Activated naive CD4-positive, alpha-beta T cell treated with anti-CD3 and anti-CD28 coated beads, Interleukin-2, amount 10 ng/mL, durations not matched to agents 7 days and 5 days (primary cell): ENCODE results near the gene ZNF14.
"Not testable (repeated sequence)": the region's sequence is repeated elsewhere in the genome, so short reads cannot be mapped to it uniquely, and the experiment has no call there.

Source experiments
- CTCF ChIA-PET: fragments of 350-600 bp; sonication (Branson Sonifier 250); formaldehyde crosslinking; loops from one replicate; lab custom pipeline; 2021; ENCODE audit warnings: antibody characterized with exemption; lab: Charles Lee
- DNase-seq: peaks from one replicate; pipeline ENCODE4 v3.0.0-alpha.2; 2020
- H3K27ac Mint-ChIP-seq: one replicate; pipeline ENCODE4 v1.8.0; 2021; ENCODE audit warnings: mild to moderate bottlenecking, moderate library complexity, mixed read lengths
- H3K27me3 Mint-ChIP-seq: one replicate; pipeline ENCODE4 v1.8.0; 2021; ENCODE audit warnings: mild to moderate bottlenecking, mixed read lengths
- H3K36me3 Mint-ChIP-seq: one replicate; pipeline ENCODE4 v1.8.0; 2021; ENCODE audit warnings: mixed read lengths
- H3K4me1 Mint-ChIP-seq: one replicate; pipeline ENCODE4 v1.8.0; 2021; ENCODE audit warnings: mixed read lengths
- H3K4me3 Mint-ChIP-seq: one replicate; pipeline ENCODE4 v1.8.0; 2021; ENCODE audit warnings: mild to moderate bottlenecking, moderate library complexity, mixed read lengths
- H3K9me3 Mint-ChIP-seq: one replicate; pipeline ENCODE4 v1.8.0; 2021; ENCODE audit warnings: mixed read lengths

The ZNF14 gene

DNA sequence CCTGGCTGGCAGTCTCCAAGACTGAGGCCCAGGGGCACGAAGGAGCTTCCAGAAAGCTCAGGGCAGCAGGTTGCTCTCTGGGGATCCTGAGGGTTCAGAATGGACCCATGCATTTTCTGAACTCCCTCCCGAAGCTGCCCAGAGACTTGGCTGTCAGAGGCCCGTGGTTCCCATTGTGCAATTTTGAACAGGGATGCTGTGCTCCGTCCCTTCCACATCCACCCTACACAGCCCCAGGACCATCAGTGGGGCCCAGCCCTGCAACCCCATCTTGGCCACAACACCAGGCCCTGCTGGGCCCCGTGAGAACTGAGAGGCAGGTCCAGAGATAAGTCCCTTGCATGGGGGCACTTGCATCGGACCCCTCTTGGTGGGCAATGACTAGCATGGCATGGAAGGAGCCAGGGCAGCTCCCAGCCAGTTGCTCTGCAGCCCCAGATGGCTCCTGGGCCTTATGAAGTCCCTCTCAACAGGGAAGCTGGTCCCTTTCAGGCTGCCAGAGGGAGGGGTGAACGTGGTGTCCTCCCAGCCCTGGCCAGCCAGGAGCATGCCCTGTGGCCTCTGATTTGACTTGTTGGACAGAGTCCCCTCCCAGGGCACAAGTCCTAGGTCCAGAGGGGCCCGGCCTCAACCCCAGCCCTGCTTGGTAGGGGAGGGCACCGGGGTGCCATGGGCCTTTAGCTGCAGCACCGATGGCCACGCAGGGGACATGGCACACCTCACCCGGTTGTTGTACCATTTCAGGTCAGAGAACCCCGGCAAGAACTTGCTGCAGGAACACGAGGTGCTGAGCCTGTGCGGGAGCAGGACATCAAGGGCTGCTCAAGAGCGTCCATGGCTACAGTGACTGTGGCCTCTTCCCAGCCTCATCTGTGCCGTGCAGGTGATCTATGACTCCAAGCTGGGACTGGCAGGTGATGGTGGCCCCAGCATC is 17.3 kb upstream of the ZNF14 start:
- Mint-ChIP-seq H3K27me3 (no peaks in the 10 kb centered on the region), H3K4me3 (no peak overlapping the region), H3K4me1 (no peaks in the 10 kb centered on the region), H3K36me3 (no peaks in the 10 kb centered on the region), H3K9me3 (peaks cover 19% of the 10 kb centered on the region), H3K27ac (no peak overlapping the region)
- DNase-seq: no peak
- CTCF ChIA-PET: no interaction called here

GRCh38 chr19:19749117-19749907 is 16.4 kb upstream of the ZNF14 start:
- Mint-ChIP-seq H3K4me1 (no peaks in the 10 kb centered on the region), H3K4me3 (no peak overlapping the region), H3K27me3 (no peaks in the 10 kb centered on the region), H3K9me3 (peaks cover 15% of the 10 kb centered on the region), H3K36me3 (no peaks in the 10 kb centered on the region), H3K27ac (no peak overlapping the region)
- no peak for DNase-seq
- CTCF ChIA-PET: no interaction called here

- H3K27ac Mint-ChIP-seq: no peak overlapping the region
- no peaks in the 10 kb centered on the region for H3K4me1 Mint-ChIP-seq
- CTCF ChIA-PET: no interaction called here
- peaks cover 12% of the 10 kb centered on the region for H3K9me3 Mint-ChIP-seq
- no peak for DNase-seq
- no peak overlapping the region for H3K4me3 Mint-ChIP-seq
- H3K36me3 Mint-ChIP-seq: no peaks in the 10 kb centered on the region
- no peaks in the 10 kb centered on the region for H3K27me3 Mint-ChIP-seq
Observed at GRCh38 chr19:19748249-19748938, 15.5 kb upstream of the ZNF14 start.

GRCh38 chr19:19747357-19748220 is 14.7 kb upstream of the ZNF14 start:
- CTCF ChIA-PET: no interaction called here
- no peak overlapping the region for H3K4me3 Mint-ChIP-seq
- no peaks in the 10 kb centered on the region for H3K36me3 Mint-ChIP-seq
- H3K9me3 Mint-ChIP-seq: peaks cover 10% of the 10 kb centered on the region
- H3K27me3 Mint-ChIP-seq: no peaks in the 10 kb centered on the region
- no peak for DNase-seq
- H3K27ac Mint-ChIP-seq: no peak overlapping the region
- no peaks in the 10 kb centered on the region for H3K4me1 Mint-ChIP-seq

DNA sequence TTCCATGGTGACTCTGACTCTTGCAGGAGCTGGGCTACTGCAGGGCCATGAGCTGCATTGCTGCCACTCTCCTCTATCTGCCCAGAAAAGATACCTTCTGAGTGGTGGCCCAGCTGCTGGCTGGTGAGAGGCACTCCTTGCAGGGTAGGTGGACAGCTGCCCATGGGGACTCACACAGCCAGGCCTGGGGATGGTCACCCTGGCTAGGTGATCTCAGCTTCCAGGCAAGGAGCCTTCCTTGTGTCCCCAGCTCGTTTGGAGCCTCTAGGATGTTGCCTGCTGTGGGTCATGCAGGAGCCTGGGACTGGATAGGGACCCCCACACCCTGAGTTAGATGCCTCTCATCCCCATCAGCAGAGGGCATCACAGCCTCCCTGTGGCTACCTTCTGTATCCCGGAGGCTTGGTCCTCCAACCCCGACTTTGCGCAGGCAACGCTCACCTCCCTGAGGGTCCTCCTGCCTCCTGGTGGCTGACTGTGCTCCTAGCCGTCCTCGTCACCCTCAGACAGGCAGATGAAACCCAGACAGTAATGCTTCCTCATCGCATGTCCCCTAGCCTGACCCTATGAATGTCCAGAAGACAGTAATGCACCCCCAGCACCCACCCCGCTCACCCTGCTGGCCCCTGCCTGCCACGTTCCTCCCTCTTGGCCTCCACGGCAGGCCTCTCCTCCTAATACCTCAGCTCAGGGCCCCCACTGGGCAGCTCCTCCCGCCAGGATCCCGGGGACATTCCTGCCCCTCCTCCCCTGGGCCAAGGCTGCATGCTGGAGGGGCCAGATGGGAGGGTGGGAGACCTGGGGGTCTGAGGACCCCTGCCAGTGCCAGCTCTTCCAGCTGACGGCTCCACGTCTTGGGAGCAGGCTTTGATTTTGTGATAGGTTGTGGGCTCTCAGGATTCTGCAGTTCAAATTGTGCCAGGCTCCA is 13.6 kb upstream of the ZNF14 start:
- Mint-ChIP-seq H3K27me3 (no peaks in the 10 kb centered on the region), H3K27ac (no peak overlapping the region), H3K9me3 (peaks cover 8% of the 10 kb centered on the region), H3K4me1 (no peaks in the 10 kb centered on the region), H3K36me3 (no peaks in the 10 kb centered on the region), H3K4me3 (no peak overlapping the region)
- CTCF ChIA-PET: no interaction called here
- no peak for DNase-seq

DNA sequence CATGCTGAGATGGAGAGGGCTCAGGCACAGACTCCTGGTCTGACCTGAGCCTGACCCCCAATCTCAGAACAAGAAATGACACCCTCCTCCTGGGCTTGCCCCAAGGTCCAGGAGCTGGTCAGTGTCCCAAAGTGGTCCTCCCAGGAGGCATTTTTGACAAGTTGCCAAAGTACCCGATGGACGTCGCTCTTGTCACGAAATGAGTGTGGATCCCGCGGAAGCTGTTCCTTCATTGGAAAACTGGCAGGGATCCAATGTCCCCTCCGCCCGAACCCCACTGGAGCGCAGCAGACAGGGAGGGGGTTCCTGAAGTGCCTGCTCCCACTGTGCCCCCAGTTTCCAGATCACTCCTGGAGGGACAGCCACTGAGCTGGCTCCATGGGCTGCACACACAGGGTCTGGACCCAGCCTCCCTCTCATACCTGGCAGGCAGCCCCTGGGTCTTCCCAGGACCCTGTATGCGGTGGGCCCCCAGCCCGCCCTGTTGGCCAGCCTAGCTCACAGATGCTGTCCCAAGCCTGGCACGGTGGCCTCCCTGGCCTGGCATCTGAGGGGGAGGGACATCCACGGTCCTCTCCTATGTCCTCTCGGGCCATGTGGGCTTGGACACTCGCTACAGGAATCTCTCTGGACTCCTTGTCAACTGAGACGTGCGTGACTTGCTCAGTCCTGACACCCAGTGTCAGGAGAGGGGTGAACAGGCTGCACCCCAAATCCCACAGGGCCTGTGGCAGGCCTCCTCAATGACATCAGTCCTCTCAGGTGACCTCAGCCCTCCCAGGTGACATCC is 12.8 kb upstream of the ZNF14 start:
- CTCF ChIA-PET: no interaction called here
- Mint-ChIP-seq H3K9me3 (peaks cover 7% of the 10 kb centered on the region), H3K27ac (no peak overlapping the region), H3K36me3 (no peaks in the 10 kb centered on the region), H3K27me3 (no peaks in the 10 kb centered on the region), H3K4me1 (no peaks in the 10 kb centered on the region), H3K4me3 (no peak overlapping the region)
- no peak for DNase-seq

DNA sequence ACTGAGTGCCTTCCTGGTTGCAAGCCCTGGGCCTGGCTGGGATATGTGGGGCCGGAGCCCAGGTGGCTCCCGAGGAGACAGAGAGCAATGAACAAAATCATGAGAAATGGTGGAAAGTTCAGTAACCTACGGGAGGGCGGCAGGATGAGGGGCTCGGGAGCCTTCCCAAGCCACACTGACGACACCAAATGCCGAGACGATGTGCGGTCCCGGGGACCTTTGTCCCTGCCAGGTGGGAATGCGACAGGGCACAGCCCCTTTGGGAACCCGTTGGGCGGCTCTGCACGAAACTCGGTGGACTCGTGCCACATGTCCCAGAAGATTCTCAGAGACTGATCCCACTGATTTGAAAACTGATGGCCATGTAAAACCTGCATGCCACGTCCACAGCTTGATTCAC is 11.7 kb upstream of the ZNF14 start:
- no peak for DNase-seq
- Mint-ChIP-seq H3K9me3 (peaks cover 7% of the 10 kb centered on the region), H3K4me3 (no peak overlapping the region), H3K27ac (no peak overlapping the region), H3K4me1 (no peaks in the 10 kb centered on the region), H3K36me3 (no peaks in the 10 kb centered on the region), H3K27me3 (no peaks in the 10 kb centered on the region)
- CTCF ChIA-PET: no interaction called here

DNA sequence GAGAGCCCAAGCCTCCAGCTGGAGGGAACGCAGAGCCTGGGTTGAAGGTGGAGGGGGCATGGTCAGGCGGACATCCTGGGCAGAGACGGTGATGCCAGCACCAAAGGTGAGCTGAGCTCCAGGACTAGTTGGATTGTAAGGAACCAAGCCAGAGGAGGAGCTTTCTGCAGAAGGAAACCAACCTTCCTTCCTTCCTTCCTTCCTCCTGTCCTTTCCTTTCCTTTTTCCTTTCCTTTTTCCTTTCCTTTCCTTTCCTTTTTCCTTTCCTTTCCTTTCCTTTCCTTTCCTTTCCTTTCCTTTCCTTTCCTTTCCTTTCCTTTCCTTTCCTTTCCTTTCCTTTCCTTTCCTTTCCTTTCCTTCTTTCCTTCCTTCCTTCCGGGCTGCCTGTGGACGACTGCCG is 11.0 kb upstream of the ZNF14 start:
- CTCF ChIA-PET: not testable (repeated sequence)

DNA sequence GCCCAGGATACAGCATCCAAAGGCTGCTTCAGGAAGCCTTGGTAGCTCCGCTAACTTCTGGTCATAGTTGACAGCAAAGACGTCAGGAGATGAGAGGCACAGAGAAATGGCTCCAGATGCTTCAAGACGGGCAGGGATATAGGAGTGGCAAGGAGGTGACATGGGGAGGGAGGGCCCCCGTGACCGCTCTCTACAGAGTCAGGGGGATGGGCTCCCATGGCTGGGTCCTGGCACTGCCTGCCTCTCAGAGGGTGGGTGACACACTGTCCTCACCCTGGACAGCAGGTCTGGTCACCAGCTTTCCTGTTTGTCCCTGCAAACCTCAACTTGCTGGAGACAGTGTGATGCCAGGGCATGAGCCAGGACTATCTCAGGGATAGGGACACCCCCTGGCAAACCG is 10.3 kb upstream of the ZNF14 start:
- no peak overlapping the region for H3K27ac Mint-ChIP-seq
- CTCF ChIA-PET: no interaction called here
- no peak for DNase-seq
- H3K27me3 Mint-ChIP-seq: no peaks in the 10 kb centered on the region
- H3K4me3 Mint-ChIP-seq: no peak overlapping the region
- peaks cover 7% of the 10 kb centered on the region for H3K9me3 Mint-ChIP-seq
- H3K4me1 Mint-ChIP-seq: no peaks in the 10 kb centered on the region
- no peaks in the 10 kb centered on the region for H3K36me3 Mint-ChIP-seq

More for the DNA sequence above, 11.0 kb upstream of the ZNF14 start:
- H3K27me3 Mint-ChIP-seq, H3K4me3 Mint-ChIP-seq, H3K4me1 Mint-ChIP-seq, H3K36me3 Mint-ChIP-seq, DNase-seq, H3K27ac Mint-ChIP-seq, H3K9me3 Mint-ChIP-seq: not testable (repeated sequence)

DNA sequence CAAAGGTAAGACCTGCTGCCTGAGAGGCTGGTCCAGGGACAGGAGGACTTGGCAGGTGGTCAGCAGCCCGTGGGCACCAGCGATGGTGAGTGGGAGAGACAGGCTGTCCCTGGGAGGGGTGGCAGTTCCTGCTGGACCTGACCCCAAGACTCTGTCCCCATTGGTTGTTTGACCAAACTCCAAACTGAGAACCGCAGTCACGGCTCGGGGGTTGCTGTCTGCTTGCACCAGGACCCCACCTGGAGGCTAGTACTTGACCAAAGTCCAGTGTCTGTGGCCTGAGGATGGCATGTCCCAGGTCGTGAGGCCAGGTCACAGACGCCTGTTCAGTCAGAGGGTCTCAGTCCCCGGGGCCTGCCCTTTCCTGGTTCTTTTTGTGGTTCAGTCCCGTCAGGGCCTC is 9.9 kb upstream of the ZNF14 start:
- H3K36me3 Mint-ChIP-seq: no peaks in the 10 kb centered on the region
- H3K4me1 Mint-ChIP-seq: no peaks in the 10 kb centered on the region
- no peaks in the 10 kb centered on the region for H3K27me3 Mint-ChIP-seq
- no peak overlapping the region for H3K27ac Mint-ChIP-seq
- peaks cover 6% of the 10 kb centered on the region for H3K9me3 Mint-ChIP-seq
- DNase-seq: no peak
- H3K4me3 Mint-ChIP-seq: no peak overlapping the region
- CTCF ChIA-PET: no interaction called here

GRCh38 chr19:19741184-19741583 is 8.3 kb upstream of the ZNF14 start:
- Mint-ChIP-seq H3K27me3 (no peaks in the 10 kb centered on the region), H3K9me3 (peaks cover 6% of the 10 kb centered on the region), H3K36me3 (no peaks in the 10 kb centered on the region), H3K4me3 (no peak overlapping the region), H3K27ac (no peak overlapping the region), H3K4me1 (no peaks in the 10 kb centered on the region)
- no peak for DNase-seq
- CTCF ChIA-PET: no interaction called here

DNA sequence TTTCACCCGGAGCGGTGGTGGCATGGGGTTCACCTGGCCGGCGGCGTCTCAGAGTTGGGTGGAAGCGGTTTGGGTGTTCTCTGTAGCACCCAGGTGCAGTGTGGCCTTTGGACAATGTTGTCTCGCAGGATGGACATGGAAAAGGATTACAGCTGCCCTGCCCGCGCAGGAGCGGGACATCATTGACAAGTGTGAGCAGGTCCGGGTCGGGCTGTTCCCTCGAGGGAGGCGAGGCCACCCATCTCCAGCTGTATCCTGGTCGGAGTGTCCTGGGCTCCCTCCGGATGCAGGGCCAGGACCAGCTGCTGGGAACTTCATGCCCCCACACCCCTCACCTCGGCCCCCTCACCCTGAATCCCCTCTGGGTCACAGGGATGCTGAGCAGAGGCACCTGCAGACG is 7.8 kb upstream of the ZNF14 start:
- no peak for DNase-seq
- CTCF ChIA-PET: no interaction called here
- Mint-ChIP-seq H3K4me3 (no peak overlapping the region), H3K36me3 (no peaks in the 10 kb centered on the region), H3K27me3 (no peaks in the 10 kb centered on the region), H3K9me3 (peaks cover 6% of the 10 kb centered on the region), H3K4me1 (no peaks in the 10 kb centered on the region), H3K27ac (no peak overlapping the region)
